Lower lobe of right lung (tissue), 2 donors: ENCODE measurements around the gene PLPP6. TPM values are rescaled to one million over a fixed set of nuclear protein-coding genes. Genes with fewer than 3 reads are reported as not detected.

ENCODE experiments used
- ATAC-seq, 2 donors: fragments of 200-7000 bp; cut with Tn5 transposase; one replicate each; pipeline ENCODE4 v1.9.1; 2020 to 2022; ENCODE audit warnings: mild to moderate bottlenecking in 2 of 2, moderate library complexity in 2 of 2
- DNase-seq: peaks from one replicate; pipeline ENCODE4 v3.0.0-alpha.2; 2020
- H3K27ac ChIP-seq: fragments of 200-600 bp; one replicate; pipeline ENCODE4 v1.8.0; 2022
- H3K27me3 ChIP-seq: fragments of 200-600 bp; one replicate; pipeline ENCODE4 v1.8.0; 2022; ENCODE audit warnings: low read depth
- H3K36me3 ChIP-seq: fragments of 200-600 bp; one replicate; pipeline ENCODE4 v1.8.0; 2022; ENCODE audit warnings: mild to moderate bottlenecking
- H3K4me1 ChIP-seq: fragments of 200-600 bp; one replicate; pipeline ENCODE4 v1.8.0; 2022
- H3K4me3 ChIP-seq: fragments of 200-600 bp; one replicate; pipeline ENCODE4 v1.8.0; 2022; ENCODE audit warnings: mild to moderate bottlenecking
- H3K9me3 ChIP-seq: fragments of 200-600 bp; one replicate; pipeline ENCODE4 v1.8.0; 2022
- CTCF ChIP-seq: fragments of 200-600 bp; IDR thresholded peaks from one replicate; pipeline ENCODE4 v1.8.0; 2022; ENCODE audit warnings: antibody characterized with exemption, mild to moderate bottlenecking
- intact Hi-C: fragments of 100-400 bp; cut with DNase I; formaldehyde crosslinking; loops from one replicate; pipeline ENCODE4 v1.11.0; 2022
- total RNA-seq: library from RNA; stranded (reverse); fragmentation: NEBNext Ultra II Directional; extraction: Animal tissue kit (Norgen Biotek cat#: 25700); gene quantifications from one replicate; pipeline ENCODE4 v1.2.1, GENCODE V29; 2021
- donor health status: DM: no; HTN: yes; CAD: no; lungs with severe emphysema.

PLPP6 gene
- total RNA-seq, 1 donor from 2014 or later: 5.3 TPM

GRCh38 chr9:4678679-4679267, 16.7 kb downstream of the PLPP6 start:
- Histone ChIP-seq H3K27ac (peak overlapping the region; percentile 96), H3K36me3 (no peaks in the 10 kb centered on the region), H3K4me1 (peaks cover 21% of the 10 kb centered on the region), H3K9me3 (no peaks in the 10 kb centered on the region), H3K27me3 (no peaks in the 10 kb centered on the region), H3K4me3 (peak overlapping the region; percentile 81)
- ATAC-seq (peak in 1 of 2 donors; percentile 28), DNase-seq (no peak)
- no peak for TF ChIP-seq CTCF
- intact Hi-C loops: loop anchor here (10.0 kb wide), 1 partner anchor 56 kb away; no protein-coding TSS in a partner anchor

GRCh38 chr9:4679268-4680172, 17.4 kb downstream of the PLPP6 start, which contains the start of gene CDC37L1:
Gene CDC37L1, plus strand, starts transcription at chr9:4679569. Its CDS starts 199 bp downstream, at chr9:4679768.
- H3K9me3 ChIP-seq: no peaks in the 10 kb centered on the region
- peak; percentile 98 for DNase-seq
- ATAC-seq: peak; percentile 99 to 100
- H3K4me1 ChIP-seq: peaks cover 21% of the 10 kb centered on the region
- H3K27ac ChIP-seq: peak within 1 kb of the TSS; percentile 96
- intact Hi-C loops: loop anchor here (10.0 kb wide), 1 partner anchor 55 kb away; no protein-coding TSS in a partner anchor
- H3K36me3 ChIP-seq: no peaks in the 10 kb centered on the region
- TF ChIP-seq CTCF: peak; percentile 83
- peak within 1 kb of the TSS; percentile 81 for H3K4me3 ChIP-seq
- H3K27me3 ChIP-seq: no peaks in the 10 kb centered on the region

GRCh38 chr9:4680173-4680525, 18.1 kb downstream of the PLPP6 start:
- Histone ChIP-seq H3K4me3 (peak overlapping the region; percentile 81), H3K36me3 (peaks cover 5% of the 10 kb centered on the region), H3K4me1 (peaks cover 21% of the 10 kb centered on the region), H3K27me3 (no peaks in the 10 kb centered on the region), H3K9me3 (no peaks in the 10 kb centered on the region), H3K27ac (peak overlapping the region; percentile 96)
- intact Hi-C loops: no loop called here
- ATAC-seq (peak; percentile 20 to 34), DNase-seq (no peak)
- no peak for TF ChIP-seq CTCF

- Histone ChIP-seq H3K9me3 (no peaks in the 10 kb centered on the region), H3K27me3 (no peaks in the 10 kb centered on the region), H3K36me3 (peaks cover 10% of the 10 kb centered on the region), H3K4me3 (peak overlapping the region; percentile 81), H3K4me1 (peaks cover 21% of the 10 kb centered on the region), H3K27ac (peak overlapping the region; percentile 96)
- ATAC-seq (no peak), DNase-seq (no peak)
- intact Hi-C loops: no loop called here
- TF ChIP-seq CTCF: no peak
Observed at GRCh38 chr9:4680750-4681149, 18.7 kb downstream of the PLPP6 start.

GRCh38 chr9:4684820-4685219, 22.7 kb downstream of the PLPP6 start:
- Histone ChIP-seq H3K27me3 (no peaks in the 10 kb centered on the region), H3K4me1 (peaks cover 28% of the 10 kb centered on the region), H3K27ac (no peak overlapping the region), H3K36me3 (peaks cover 40% of the 10 kb centered on the region), H3K9me3 (no peaks in the 10 kb centered on the region), H3K4me3 (no peak overlapping the region)
- intact Hi-C loops: no loop called here
- ATAC-seq (no peak), DNase-seq (no peak)
- TF ChIP-seq CTCF: no peak
